GM18517 (cell line): ENCODE data around the gene HDAC9.

Experiments
- ATAC-seq: cut with Tn5 transposase; IDR thresholded peaks from one replicate; pipeline ENCODE4 v1.9.1; 2021; ENCODE audit warnings: mild to moderate bottlenecking, moderate library complexity; ENCODE audit not compliant: unreplicated experiment

HDAC9 gene

DNA sequence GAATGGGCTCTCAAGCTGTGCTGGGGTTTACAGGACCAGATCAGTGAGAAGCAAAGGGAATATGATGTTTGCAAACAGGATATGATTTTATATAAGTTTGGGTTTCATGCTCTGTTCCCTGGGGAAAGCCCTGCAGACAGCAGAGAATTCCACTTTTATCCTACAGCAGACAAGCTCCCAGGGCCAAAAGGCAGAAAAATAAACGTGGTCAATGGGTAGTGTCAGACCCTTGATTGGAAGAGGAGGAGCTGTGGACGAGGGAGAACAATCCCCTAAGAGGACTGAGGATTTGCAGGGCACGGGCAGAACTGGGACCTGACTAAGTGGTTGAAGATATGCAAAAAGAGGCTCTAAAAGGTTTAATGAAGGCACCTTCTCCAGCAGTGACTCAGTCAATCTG is 275.3 kb downstream of the HDAC9 start:
- ATAC-seq, result no peak

GRCh38 chr7:18771834-18772566 is 276.5 kb downstream of the HDAC9 start:
- no peak for ATAC-seq

DNA sequence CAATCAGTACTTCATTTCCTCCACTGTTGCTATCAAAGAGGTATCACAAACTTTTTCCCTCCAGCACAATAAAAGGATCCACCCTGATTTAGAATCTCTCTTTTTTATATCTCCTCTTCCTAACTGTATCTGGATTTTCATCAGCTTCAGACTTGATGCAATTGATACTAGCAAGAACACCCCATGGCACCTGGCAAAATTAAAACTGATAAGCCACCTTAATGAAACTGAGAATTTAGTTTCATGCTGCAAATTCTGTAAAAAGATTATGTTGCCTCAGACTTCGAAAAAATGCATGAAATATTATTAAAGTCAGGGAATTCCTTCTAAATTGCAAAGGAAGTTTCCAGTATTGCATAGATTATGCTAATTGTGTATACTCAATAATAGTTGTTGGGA is 277.0 kb downstream of the HDAC9 start:
- ATAC-seq, result no peak

DNA sequence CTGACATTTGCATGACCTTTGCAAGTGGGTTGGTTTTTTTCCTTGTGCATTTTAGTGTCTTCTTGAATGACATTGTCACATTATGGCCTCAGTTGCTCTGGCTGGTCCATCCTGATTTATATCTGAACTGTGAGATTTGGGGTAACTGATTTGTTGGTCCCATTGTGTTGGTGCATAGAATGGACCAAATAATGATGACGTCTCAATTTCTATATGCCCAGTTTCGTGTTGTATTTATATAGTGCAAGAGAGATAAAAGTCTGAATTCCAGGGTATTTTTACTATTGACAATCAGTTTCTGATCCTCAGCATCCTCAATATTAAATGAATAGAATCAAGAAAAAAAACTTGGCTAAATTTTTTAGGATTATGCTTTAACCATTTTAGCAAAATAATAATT is 281.8 kb downstream of the HDAC9 start:
- no peak for ATAC-seq

GRCh38 chr7:18778594-18778993 is 283.0 kb downstream of the HDAC9 start:
- no peak for ATAC-seq

DNA sequence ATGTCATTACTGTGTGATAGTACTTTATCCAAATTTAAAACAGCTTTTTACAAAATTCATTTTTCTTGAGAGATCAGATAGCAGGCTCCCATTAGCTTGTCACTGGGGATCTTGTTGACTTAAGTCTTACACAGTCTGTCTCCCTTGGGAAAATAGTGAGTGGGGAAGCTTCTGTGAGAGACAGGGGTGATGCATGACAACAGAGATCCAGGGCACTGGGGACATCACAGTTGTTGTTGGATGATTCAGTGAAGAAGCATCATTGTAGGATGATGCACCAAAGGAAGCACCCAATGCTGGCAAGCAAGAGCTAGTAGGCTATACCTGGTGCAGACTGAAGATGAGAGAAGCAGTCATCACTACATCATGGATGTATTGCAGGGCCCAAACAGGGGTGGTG is 284.7 kb downstream of the HDAC9 start:
- ATAC-seq, result no peak

DNA sequence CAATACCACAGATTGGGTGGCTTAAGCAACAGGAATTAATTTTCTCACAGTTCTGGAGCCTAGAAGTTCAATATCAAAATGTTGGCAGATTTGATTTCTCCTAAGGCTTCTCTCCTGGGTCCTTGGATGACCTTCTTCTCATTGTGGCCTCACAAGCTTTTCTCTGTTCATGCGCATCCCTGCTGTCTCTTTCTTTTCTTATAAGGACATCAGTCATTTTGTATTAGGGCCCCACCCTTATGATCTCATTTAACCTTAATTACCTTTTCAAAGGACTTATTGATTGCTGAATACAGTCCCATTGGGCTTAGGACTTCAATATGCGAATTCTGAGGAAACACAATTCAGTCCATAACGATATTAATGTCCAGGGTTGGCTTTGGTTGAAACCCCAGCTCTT is 285.4 kb downstream of the HDAC9 start:
- no peak for ATAC-seq

DNA sequence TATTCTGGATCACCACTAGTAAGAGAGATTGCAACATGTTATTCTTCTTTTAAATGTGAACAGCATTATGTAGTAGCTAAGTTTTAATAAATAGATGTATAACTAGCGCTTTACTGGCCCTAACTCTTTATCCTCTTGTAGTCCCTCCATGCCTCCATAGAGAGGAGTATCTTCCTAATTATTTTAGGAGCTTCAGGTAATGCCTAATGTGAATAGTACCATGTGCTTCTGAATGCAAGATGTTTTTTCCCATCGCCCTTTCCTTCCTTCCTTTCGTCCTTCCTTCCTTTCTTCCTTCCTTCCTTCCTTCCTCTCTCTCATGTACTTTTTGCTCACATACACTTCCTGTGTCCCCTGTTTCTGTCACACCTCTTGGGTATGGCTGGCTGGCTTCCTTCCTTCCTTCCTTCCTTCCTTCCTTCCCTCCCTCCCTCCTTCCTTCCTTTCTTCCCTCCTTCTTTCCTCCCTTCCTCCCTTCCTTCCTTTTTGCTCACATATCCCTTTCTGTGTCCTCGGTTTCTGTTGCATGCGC is 290.7 kb downstream of the HDAC9 start:
- ATAC-seq, result no peak

GRCh38 chr7:18786796-18787195 is 291.2 kb downstream of the HDAC9 start:
- no peak for ATAC-seq

GRCh38 chr7:18788026-18788425 is 292.5 kb downstream of the HDAC9 start:
- ATAC-seq, result no peak

DNA sequence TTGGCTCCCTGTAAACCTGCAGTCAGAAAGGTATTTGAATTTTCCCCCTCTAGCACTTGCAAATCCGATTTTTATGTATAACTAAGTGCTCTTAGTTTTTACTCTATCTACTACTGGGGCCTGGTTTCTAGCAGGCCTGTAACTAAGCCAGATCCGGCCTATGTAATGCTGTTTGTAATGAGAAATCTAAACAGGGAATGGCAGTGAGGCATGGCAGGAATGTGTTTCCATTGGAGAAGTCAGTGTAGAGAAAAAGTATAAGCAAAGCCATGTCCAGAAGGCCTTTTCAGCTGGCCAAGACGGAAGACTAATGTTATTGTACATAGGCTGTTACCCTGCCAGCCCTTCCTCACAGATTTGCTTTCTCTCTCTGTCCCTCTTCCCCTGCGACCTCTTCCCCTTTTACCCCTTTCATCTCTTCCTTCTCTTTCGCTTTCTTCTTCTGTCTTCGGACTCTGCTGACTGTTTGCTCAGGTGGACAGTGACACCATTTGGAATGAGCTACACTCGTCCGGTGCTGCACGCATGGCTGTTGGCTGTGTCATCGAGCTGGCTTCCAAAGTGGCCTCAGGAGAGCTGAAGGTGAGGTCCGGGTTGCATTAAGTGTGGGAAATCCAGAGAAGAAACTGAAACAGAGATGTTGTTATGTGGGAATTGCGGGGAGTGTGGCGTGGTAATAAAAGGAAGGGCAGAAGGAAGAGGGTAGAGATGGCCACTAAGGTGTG is 297.5 kb downstream of the HDAC9 start:
- no peak for ATAC-seq

- ATAC-seq, result no peak
These were observed 300.7 kb downstream of the HDAC9 start for GRCh38 chr7:18796216-18796615.

DNA sequence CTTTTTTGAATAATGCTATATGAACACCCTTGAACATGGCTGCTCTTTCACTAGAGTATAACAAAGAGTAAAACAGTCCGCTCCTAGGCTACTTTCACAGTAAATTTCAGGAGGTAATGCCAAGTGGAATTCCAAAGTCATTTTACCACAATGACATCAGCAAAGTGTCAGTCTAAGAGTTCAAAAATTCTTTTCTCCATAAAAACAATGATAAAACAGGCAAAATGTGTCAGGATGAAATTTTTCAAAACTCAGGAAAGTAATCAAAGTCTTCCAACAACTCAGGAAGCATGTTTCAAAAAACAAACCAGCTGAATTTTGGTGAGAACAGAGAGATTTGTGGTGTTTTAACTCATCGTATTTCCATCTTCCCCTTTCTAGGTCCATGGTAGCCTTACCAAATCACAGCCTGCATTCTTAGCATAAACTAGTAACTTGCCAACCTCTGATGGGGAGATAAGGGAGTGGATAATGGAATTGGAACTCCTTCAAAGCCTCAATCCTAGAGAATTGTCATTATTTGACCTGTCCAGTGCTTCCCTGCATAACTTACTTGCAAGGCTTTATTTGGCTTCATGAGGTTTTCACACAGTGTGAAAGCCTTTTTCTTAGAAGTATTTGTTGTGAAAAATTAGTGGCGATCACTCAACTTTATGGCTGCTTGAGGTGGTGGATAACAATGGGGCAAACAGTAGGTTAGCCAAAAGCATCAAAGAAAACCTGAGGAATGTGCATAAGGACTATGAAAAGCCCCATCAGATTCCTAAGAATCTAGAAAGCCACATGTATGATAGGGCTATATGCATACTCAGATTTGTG is 302.7 kb downstream of the HDAC9 start:
- no peak for ATAC-seq

DNA sequence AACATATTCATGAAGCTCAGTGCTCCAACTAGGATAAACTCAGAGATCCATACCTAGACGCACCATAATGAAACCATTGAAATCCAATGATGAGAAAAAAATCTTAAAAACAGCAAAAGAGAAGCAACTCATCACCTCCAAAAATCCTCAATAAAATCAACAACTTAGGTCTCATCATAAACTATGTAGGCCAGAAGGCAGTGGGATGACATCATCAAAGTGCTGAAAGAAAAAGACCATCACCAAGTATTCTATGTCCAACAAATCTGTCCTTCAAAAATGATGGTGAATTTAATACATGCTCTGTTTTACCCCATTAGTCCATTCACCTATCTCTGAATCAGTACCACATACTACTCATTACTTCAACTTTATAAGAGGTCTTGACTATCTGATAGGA is 304.4 kb downstream of the HDAC9 start:
- ATAC-seq, result no peak

GRCh38 chr7:18803923-18804322 is 308.4 kb downstream of the HDAC9 start:
- no peak for ATAC-seq

- no peak for ATAC-seq
These were observed 310.6 kb downstream of the HDAC9 start for GRCh38 chr7:18806177-18806576.

DNA sequence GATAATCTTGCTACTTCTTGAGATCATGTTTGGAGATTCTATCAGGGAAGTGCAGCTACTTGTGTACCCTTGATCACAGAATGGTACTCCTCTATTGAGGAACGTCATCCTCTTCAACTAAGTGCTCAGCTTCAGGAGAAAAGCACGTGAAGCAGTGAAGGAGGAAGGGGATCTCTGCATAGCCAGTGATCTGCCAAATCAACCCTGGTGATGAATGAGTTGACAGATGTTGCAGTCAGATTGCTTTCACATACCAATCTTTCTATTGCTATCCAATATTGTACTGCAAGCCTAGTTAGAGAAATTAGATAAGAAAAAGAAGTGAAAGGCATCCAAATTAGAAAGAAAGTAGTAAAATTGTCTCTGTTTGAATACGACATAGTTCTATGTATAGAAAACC is 312.5 kb downstream of the HDAC9 start:
- no peak for ATAC-seq

DNA sequence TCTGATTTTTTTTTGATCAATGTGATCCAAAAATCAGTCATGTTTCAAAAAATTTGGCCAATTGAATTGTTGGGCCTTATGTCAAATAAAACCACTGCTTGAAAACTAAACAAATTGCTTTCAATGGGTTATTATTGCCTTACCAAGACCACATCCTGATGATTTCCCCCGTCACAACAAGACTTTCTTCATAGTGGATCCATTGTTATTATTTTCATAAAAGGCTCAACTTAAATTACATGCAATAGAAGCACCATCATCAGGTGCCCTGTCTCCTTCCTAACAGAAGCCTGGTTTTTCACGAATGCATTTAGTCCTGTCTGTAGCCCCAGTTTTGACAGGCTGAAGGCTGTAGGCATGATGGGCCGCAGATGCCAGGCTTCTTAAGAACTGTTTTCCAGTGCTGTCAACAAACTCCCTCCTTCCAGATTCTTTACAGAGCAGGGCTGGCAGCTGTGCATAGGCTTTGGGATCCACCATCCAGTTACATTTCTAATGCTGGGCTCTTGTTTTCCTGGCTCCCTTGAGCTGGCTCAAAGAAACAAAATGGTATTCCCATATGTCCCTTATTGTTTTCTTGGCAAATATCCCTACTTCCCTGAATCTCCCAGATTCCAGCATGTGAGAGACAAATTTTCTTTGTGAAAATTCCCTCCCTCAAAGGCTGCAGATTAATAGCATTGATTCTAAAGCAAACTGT is 319.9 kb downstream of the HDAC9 start:
- no peak for ATAC-seq

- ATAC-seq, result no peak
These were observed 325.4 kb downstream of the HDAC9 start for GRCh38 chr7:18820981-18821380.

DNA sequence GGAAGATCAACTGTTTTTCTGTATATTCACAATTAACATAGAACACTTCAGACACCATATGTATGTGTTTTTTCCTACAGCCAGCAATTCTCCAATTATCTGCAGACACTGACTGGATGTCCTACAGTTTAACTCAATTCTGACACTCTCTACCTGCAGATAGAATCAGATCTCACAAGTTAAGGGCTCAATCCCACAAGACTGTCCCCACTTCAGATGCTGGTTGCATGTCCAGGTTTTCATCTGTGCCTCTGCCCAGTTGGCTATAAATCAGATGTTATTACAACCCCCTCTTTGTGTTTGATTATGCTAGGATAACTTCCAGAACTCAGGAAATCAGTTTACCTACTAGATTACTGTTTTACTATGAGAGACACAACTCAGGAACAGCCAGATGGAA is 326.0 kb downstream of the HDAC9 start:
- no peak for ATAC-seq

DNA sequence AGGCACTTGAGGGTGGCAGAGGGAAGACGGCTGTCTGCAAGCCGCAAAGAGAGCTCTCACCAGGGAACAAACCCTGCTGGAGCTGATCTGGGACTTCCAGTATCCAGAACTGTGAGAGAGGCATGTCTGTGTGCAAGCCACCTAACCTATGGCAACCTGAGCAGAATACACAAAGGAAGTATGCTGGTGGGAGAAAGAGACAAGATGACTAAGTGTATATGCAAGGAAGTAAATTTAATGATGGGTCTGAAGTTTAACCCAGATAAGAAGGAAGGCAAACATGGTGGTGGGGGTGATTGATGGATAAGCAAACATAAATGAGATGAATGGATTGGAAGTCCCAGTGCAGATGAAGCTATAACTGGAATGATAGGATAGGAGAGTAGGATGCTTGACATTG is 328.6 kb downstream of the HDAC9 start:
- ATAC-seq, result no peak
